PC-3 (cell line): Measurements from ENCODE around the gene FRMPD2.

Experiments used
- CTCF ChIP-seq: fragments of 300-600 bp; sonication (generic); conservative IDR thresholded peaks from 2 replicates; pipeline ENCODE4 v1.5.1; 2017; ENCODE audit warnings: antibody characterized with exemption, low read depth, mild to moderate bottlenecking, low read length
- EZH2 ChIP-seq: fragments of 300-600 bp; sonication (generic); IDR thresholded peaks from one replicate; pipeline ENCODE4 v1.6.1; 2017; ENCODE audit warnings: antibody characterized with exemption, mild to moderate bottlenecking, low read length; ENCODE audit not compliant: unreplicated experiment

- TF ChIP-seq CTCF (no peak), EZH2 (no peak)
Measured at GRCh38 chr10:48245977-48246376, 28.5 kb downstream of the FRMPD2 start.
